ENCODE data around the gene LETM1.

DNA sequence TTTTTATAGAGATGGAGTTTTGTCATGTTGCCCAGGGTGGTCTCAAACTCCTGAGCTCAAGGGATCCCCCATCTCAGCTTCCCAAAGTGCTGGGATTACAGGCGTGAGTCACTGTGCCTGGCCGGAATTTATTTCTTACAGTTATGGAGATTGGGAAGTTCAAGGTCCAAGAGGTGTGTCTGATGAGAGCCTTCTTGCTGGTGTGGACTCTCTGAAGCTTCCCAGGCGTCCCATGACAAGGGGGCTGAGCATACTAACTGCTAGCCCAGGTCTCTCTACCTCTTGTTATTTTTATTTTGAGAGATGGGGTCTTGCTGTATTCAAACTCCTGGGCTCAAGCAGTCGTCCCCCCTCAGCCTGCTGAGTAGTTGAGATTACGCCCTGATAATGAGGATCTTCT, 12.3 kb upstream of the LETM1 start:
- TF ChIP-seq, protein P1, sequence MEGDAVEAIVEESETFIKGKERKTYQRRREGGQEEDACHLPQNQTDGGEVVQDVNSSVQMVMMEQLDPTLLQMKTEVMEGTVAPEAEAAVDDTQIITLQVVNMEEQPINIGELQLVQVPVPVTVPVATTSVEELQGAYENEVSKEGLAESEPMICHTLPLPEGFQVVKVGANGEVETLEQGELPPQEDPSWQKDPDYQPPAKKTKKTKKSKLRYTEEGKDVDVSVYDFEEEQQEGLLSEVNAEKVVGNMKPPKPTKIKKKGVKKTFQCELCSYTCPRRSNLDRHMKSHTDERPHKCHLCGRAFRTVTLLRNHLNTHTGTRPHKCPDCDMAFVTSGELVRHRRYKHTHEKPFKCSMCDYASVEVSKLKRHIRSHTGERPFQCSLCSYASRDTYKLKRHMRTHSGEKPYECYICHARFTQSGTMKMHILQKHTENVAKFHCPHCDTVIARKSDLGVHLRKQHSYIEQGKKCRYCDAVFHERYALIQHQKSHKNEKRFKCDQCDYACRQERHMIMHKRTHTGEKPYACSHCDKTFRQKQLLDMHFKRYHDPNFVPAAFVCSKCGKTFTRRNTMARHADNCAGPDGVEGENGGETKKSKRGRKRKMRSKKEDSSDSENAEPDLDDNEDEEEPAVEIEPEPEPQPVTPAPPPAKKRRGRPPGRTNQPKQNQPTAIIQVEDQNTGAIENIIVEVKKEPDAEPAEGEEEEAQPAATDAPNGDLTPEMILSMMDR (conservative IDR thresholded peaks at IDR 0.05 in 1 of 2, IDR thresholded peaks at IDR 0.05 in 1 of 2; ENCODE audit: extremely low read depth in 1 of 2, insufficient read depth in 1 of 2, low read depth in 1 of 2, low read length in 2 of 2): no peak
- no peak for TF ChIP-seq EZH2 (IDR thresholded peaks at IDR 0.05; ENCODE audit: borderline replicate concordance, low read length)

Data from mammary epithelial cell (primary cell).